ENCODE data around the gene HAGH. TPM values are rescaled to one million over a fixed set of nuclear protein-coding genes. Genes with fewer than 3 reads are reported as not detected.
A peak's percentile ranks its signal among the peaks of the same experiment; 100 is the strongest.

The HAGH gene
- total and polyA plus RNA-seq, 9 of the 15 experiments (the other 6 are each of a cell fraction or from before 2014, with no cell fraction given), result 0.46 to 35.1 (median 16.8) TPM

GRCh38 chr16:1871974-1872635, 45.5 kb upstream of the HAGH start, which contains the start of gene MEIOB:
Gene MEIOB (minus strand): TSS chr16:1872164. CDS start chr16:1868175, 3,989 bp downstream.
- Histone ChIP-seq H3K9me1 (ENCODE audit: control insufficient read depth, insufficient read depth, low read length) (no peaks in the 10 kb centered on the region), H2AFZ (ENCODE audit: low read depth, low read length) (peak within 1 kb of the TSS; percentile 92), H3K79me2 (ENCODE audit: control insufficient read depth, insufficient read depth, low read length) (peaks cover 40% of the 10 kb centered on the region), H3K27ac (ENCODE audit: extremely low read depth, low read depth, low read length) (peak within 1 kb of the TSS; percentile 91), H3K9ac (ENCODE audit: insufficient read depth in 1 of 2, low read depth in 2 of 2, low read length in 2 of 2) (peak within 1 kb of the TSS; percentile 73 to 95; a peak in 3 of 4 replicates), H3K27me3 (ENCODE audit: control insufficient read depth in 2 of 2, insufficient read depth in 2 of 2, low read length in 2 of 2) (peaks cover 0 to under 1% of the 10 kb centered on the region in 2 experiments; a peak in 1 of 5 replicates), H3K4me1 (replicated peaks in 1 of 2; ENCODE audit: control insufficient read depth in 2 of 2, insufficient read depth in 2 of 2, low read length in 2 of 2) (peaks cover 8 to 11% of the 10 kb centered on the region in 2 experiments; a peak in 4 of 5 replicates), H3K9me3 (replicated peaks; ENCODE audit: control insufficient read depth, insufficient read depth, low read depth, low read length) (no peaks in the 10 kb centered on the region), H3K4me3 (peak within 1 kb of the TSS; percentile 66), H3K36me3 (ENCODE audit: control insufficient read depth, insufficient read depth, low read length) (peaks cover 8% of the 10 kb centered on the region; the same call in 2 of the 3 replicates), H4K20me1 (replicated peaks; ENCODE audit: control insufficient read depth, insufficient read depth, low read length) (no peaks in the 10 kb centered on the region), H3K4me2 (ENCODE audit: insufficient read depth, low read length) (peak within 1 kb of the TSS; percentile 76)
- in situ Hi-C loops (cut with MboI) (no loop called here), intact Hi-C loops (cut with micrococcal nuclease) (no loop called here)
- CTCF ChIA-PET (ENCODE audit: low intra/inter-chr PET ratio), result interaction anchor here (1.5 kb wide), 1 partner anchor 58 kb away, joined by 5 read pairs; no protein-coding TSS in a partner anchor
- peak; percentile 88 to 92 (median 90) for DNase-seq (ENCODE audit: extremely low read depth in 1 of 4, low spot score in 3 of 4)
- under 1% methylated on average over 38 of the region's 68 CpGs for WGBS (ENCODE audit: insufficient coverage, low coverage, missing lambda C conversion rate)
- FAIRE-seq, result peak; percentile 74
- no TSS peak for BruUV-seq (replicated peaks)
- POLR2A ChIA-PET, result interaction anchor here (0.5 to 1.8 kb wide), 12 partner anchors 9 to 641 kb away, joined by 3 to 8 read pairs (median 3); partner anchors contain the start of gene RPS2
- ATAC-seq, result peak; percentile 94
- TF ChIP-seq POLR2A (conservative IDR thresholded peaks at IDR 0.05) (peak; percentile 84), HOXB6 (CRISPR knock-in tag; IDR thresholded peaks at IDR 0.05; ENCODE audit: borderline replicate concordance) (no peak), ZNF639 (CRISPR knock-in tag; conservative IDR thresholded peaks at IDR 0.05 in 1 of 2, IDR thresholded peaks at IDR 0.05 in 1 of 2) (peak in 1 of 2 experiments; percentile 34; a peak in 1 of 4 replicates), FOXK2 (conservative IDR thresholded peaks at IDR 0.05 in 1 of 2, IDR thresholded peaks at IDR 0.05 in 1 of 2; ENCODE audit: low read depth in 2 of 2) (peak in 1 of 2 experiments; percentile 39; a peak in 1 of 4 replicates), SMARCA4 (IDR thresholded peaks at IDR 0.05) (peak; percentile 54), ZNF197 (CRISPR knock-in tag; IDR thresholded peaks at IDR 0.05; ENCODE audit: low read depth) (0 out of 2 replicates have a peak, but pooled peaks have one; percentile 63), GTF2E2 (tag; IDR thresholded peaks at IDR 0.05) (no peak), BRCA1 (IDR thresholded peaks at IDR 0.05) (no peak), BRCA1 (CRISPR knock-in tag; IDR thresholded peaks at IDR 0.05) (no peak), THAP7 (CRISPR knock-in tag; IDR thresholded peaks at IDR 0.05) (no peak), VEZF1 (CRISPR knock-in tag; IDR thresholded peaks at IDR 0.05) (peak; percentile 88), KAT2B (IDR thresholded peaks at IDR 0.05; ENCODE audit: low read depth, low read length) (no peak), ZNF695 (CRISPR knock-in tag; IDR thresholded peaks at IDR 0.05) (no peak), TBP (optimal IDR thresholded peaks at IDR 0.05; ENCODE audit: low read depth, low read length) (peak; percentile 66), POLR2G (IDR thresholded peaks at IDR 0.05; ENCODE audit: low read depth, low read length) (peak; percentile 86)
- TF ChIP-seq, protein P1, sequence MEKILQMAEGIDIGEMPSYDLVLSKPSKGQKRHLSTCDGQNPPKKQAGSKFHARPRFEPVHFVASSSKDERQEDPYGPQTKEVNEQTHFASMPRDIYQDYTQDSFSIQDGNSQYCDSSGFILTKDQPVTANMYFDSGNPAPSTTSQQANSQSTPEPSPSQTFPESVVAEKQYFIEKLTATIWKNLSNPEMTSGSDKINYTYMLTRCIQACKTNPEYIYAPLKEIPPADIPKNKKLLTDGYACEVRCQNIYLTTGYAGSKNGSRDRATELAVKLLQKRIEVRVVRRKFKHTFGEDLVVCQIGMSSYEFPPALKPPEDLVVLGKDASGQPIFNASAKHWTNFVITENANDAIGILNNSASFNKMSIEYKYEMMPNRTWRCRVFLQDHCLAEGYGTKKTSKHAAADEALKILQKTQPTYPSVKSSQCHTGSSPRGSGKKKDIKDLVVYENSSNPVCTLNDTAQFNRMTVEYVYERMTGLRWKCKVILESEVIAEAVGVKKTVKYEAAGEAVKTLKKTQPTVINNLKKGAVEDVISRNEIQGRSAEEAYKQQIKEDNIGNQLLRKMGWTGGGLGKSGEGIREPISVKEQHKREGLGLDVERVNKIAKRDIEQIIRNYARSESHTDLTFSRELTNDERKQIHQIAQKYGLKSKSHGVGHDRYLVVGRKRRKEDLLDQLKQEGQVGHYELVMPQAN (IDR thresholded peaks at IDR 0.05; ENCODE audit: borderline replicate concordance), result peak; percentile 73; the same call in 1 of the 2 replicates

All from K562 (cell line).